GM18517 (cell line): Measurements from ENCODE around the gene ITGBL1.
A peak's percentile ranks its signal among the peaks of the same experiment; 100 is the strongest.

ENCODE experiments used
- ATAC-seq: cut with Tn5 transposase; IDR thresholded peaks from one replicate; pipeline ENCODE4 v1.9.1; 2021; ENCODE audit warnings: mild to moderate bottlenecking, moderate library complexity; ENCODE audit not compliant: unreplicated experiment

Gene ITGBL1, protein sequence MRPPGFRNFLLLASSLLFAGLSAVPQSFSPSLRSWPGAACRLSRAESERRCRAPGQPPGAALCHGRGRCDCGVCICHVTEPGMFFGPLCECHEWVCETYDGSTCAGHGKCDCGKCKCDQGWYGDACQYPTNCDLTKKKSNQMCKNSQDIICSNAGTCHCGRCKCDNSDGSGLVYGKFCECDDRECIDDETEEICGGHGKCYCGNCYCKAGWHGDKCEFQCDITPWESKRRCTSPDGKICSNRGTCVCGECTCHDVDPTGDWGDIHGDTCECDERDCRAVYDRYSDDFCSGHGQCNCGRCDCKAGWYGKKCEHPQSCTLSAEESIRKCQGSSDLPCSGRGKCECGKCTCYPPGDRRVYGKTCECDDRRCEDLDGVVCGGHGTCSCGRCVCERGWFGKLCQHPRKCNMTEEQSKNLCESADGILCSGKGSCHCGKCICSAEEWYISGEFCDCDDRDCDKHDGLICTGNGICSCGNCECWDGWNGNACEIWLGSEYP

DNA sequence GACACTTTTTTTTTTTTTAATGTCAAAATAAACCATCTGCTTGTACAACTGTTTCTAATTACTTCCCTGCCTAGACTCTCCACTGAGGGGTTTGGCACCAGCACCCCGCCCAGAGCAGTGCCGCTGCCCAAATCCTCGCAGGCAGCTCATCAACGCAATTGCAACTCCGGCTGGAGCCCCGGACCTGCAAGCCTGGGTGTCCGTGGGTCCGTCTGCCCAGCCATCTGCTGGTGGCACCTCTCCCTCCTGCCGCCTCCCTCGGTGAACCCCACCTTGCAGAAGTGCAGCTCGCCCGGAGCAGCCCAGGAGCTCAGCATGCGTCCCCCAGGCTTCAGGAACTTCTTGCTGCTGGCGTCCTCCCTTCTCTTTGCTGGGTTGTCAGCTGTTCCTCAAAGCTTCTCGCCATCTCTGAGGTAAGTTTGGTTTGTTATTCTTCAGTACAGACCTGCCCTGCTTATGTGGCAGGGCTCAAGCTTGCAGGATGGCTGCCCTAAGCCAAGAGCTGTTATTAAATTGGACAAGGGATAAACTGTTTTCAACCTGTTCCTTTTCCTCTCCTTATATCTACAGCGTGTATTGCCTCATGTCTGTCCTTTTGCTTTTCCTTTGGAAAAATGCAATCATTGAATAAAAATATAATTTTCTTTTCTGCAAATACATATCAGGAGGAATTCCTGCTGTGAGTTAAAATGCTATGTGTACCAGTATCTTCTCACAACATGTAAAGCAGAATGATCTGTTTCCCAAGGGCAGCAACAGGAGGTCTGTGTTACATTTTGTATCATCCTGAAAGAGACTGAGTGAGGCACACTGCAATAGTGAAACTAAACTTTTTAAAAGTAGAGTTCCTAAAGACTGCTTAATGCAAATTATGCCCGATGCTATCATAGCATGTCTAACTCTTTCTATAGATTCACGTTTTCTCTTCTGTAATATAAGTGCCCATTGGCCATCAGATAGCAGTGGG is at the start of gene ITGBL1:
TSS of gene ITGBL1 (plus strand) at position 157 of the 967 bp plus-strand sequence. CDS start at position 316, 159 bp downstream.
- ATAC-seq, result peak; percentile 92

DNA sequence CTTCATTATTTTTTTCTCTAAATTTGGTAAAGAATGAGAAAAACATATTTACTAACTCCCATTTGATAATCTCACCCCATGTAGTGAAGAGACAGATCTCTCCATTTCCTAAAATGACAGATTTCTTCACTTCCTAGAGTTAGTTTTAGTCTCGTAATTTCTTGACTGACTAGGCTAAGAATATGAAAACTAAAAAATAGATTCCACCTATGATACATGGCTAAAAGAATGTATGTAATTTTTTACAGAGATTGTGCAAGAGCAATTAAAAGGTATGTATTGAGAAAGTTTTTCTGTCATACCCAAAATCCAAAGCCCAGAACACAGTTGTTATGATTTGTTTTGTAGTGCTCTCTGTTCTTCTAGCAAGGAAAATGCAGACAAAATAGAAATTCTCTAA is 45.7 kb upstream of the ITGBL1 start:
- no peak for ATAC-seq

DNA sequence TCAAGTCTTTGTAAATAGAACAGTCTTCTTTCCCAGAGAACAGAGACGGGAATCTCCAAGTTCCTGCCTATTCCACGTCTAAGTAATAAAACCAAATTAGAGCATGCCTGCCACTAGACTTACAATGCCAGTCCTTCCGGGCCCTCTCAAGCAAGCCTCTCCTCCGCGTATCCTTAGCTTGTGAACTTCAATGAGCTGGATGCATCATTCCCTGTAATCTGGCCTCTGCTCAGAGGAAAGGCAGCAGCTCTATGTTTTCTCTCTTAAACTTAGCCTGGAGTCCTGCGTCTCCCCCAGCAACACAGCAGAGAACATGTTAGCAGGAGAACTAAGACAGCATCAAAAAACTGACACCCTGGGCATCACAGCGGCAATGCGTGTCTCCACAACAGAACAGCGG is 44.3 kb upstream of the ITGBL1 start:
- no peak for ATAC-seq

DNA sequence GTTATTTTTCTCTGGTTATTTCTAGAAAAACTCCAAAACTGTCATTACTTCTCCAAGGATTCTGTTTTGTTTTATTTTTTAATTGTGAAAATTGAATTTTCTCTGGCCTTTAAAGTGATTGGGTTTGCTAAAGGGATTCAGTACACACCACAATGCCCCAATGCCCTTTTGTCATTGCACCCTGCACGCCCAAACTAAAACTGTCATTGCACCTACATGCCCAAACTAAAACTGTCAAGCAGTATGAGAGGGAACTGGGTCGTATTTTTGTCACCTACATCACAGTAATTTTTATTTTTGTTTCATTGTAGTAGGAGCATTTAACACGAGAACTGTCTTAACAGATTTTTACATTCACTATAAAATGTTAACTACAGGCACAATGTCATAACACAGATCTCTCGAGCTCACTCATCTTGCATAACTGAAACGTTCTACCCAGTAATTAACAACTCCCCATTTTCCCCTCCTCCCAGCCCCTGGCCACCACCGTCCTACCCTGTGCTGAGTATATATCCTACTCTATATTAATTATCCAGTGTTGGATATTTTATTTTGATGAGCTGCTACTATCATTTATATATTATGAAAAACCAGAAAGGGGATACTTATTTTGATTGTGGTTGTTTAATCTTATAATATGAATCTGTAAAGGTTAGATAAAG is 43.4 kb upstream of the ITGBL1 start:
- no peak for ATAC-seq

DNA sequence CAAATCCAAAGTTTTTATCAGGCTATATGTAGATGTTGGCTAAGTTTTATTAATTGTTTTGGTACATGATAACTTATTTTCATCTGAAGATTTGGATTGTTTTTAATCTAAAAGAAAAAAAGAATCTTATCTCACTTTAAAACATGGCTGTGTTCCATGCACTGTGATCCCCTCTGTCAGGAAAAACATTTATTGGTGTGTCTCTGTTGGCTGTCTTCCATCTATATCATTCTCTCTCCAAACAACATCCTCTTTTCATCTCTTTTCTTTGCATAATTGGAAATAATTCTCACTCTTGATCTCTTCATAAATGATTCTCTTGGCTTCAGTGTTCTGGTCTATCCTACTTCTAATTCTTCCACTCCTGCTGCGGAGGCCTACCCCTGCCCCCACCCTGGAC is 40.4 kb upstream of the ITGBL1 start:
- ATAC-seq, result no peak

DNA sequence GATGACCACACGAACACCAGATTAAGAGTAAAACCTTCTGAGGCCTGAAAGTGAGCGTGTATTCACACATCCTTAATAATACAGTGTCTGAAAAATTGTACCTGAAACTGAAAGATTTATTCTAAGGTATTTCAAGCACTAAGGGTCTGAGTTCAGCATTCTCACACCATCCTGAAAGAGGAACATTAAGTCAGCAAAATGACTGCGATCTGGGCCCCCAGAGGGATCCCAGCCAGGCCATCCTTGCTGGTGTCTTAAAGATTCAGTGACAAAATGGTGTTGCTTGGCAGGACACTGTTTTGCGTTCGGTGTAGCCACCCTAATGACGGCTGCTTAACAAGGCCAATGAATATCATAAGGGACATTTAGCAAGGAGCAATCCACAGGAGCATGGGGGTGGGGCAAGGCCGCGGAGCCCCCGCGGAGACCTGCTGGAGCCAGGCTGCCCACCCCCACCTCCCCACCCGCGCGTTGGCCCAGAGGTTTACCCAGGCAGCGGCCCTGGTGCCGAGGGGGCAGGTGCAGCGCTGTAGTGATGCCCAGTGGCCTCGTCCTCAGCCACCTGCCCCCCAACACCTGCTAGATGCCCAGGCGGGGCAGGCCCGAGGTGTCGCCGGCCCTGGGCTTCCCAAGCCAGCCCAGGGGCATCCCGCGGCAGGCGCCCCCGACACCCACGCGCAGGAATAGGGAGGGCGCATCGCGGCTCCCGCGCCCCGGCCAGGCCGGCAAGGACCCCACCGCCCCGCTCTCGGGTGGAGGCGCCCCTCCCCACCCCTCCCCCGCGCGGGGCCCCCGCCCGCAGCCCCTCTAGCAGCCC is 36.9 kb upstream of the ITGBL1 start:
- no peak for ATAC-seq

DNA sequence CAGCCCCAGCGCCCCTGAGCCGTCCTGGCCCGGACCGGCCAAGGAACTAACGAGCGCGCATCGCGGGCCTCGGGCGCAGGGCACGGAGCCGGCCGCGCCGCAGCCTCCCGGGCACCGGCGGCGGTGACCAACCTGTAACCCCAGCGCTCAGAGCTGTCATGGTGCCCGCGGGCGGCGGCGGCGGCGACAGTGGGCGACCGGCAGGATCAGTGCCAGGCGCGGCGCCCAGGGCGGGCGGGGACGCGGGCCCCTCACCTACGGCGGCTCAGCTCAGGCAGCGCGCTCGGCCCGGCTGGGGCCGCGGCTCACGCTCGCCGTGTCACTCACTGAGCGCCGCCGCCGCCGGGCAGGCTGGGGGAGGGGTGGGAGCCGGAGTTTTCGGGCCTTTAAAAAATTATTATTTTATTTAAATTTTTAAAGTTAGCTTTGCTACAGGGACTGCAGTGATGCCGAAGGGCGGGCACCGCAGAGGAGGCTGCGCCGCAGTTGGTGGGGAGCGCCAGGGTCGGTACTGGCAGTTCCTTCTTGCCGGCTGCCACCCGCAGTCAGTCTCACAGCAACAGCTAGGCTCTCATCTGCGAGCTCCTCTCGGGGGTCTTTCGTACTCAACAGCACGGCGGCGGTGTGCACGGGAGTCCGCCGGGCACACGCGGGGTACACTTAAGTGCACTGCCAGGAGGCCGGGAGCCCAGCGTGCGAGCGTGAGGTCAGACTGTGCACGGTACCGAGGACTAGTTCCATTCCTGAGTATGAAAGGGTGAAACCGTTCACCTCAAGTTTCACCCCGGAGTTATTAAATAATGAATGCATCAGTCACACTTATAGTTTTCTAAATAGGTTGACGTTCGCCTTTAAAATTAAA is 36.1 kb upstream of the ITGBL1 start, which contains the start of gene NALCN:
TSS of gene NALCN (minus strand) at position 328 of the 862 bp plus-strand sequence. CDS start 17,382 bp downstream, outside the sequence.
- ATAC-seq, result no peak

DNA sequence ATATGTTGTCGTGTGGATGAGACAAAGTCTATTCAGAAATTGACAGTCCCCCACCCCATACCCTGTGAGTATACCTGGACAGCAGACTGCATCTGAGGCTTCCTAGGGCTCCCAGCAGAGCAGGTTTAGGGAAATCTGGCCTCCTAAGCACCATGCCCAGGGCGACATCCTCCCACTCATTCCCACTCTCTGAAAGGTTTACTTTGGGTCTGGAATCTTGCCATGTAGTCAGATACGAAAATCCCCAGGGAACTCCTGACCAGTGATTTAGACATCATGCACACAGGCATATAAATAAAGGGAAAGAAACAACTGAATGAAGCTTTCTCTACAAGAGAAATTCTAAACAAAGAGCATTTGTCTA is 35.5 kb upstream of the ITGBL1 start:
- no peak for ATAC-seq

DNA sequence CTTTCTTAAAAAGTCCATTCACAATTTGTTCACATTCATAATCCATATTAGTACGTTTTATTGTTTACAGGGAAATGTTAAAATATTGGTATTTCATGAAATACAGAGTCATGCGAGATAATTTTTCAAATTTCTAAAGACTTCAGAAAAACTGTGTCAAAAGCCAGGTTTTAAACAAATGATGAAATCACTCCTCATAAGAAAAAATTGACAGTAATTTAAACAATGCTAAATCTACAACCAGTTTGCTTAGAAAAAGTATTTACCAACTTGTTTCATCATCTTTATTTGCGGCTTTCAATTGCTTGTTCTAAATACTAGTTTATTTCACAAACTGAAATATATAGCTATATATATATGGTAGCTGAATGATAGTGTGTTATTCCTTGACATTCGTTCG is 35.0 kb upstream of the ITGBL1 start:
- no peak for ATAC-seq

DNA sequence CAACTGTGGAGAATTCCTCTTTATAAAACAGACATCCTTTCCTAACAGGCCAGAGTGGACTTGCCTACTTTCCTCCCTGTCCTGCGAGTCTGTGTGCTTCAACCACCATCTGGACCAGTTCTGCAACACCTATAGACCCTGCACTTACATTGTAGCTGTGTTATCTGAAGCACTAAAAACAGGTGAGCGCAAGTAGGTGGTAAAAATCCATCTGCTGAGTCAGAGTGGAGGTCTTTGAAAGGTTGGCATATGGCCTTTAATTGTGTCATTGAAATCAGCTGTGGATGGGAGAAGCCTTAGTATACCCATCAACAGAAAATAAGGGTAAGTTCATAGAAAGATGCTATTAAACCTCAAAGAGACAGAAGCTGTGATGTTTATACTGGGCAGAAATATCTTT is 28.6 kb upstream of the ITGBL1 start:
- ATAC-seq, result no peak

DNA sequence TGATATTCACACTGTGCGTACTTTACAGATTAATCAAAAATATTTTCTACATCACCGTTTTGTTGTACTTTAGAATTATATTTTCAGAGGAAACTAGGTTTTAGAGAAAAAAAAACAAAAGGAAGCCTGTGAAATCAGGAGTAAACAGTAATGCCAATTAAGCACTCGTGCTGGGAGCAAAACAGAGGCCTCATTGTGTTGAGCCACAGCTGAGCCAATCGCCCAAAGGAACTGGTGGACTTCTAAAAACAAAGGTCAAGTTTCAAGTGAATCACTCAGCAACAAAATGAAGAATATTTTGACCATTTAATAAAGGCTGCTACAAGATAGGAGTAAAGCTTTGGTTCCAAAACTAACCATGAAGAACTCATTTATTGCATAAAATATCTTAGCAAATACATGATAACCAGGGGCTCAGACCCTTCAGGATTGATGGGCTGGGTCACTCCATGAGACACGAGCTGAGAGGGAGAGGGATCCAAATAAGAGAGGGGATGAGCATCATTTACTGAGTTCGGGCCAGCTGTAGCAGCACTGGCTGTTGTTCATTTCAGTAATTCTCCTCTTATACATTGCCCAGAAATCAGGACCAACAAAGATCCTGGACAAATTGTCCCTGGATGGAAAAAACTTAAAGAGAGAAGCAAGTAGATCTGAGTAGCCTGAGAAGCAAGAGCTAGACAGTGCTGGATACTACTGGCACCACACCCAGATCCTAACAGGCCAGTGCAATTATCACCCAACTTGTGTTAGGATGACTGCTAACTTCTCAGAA is 27.9 kb upstream of the ITGBL1 start:
- no peak for ATAC-seq

DNA sequence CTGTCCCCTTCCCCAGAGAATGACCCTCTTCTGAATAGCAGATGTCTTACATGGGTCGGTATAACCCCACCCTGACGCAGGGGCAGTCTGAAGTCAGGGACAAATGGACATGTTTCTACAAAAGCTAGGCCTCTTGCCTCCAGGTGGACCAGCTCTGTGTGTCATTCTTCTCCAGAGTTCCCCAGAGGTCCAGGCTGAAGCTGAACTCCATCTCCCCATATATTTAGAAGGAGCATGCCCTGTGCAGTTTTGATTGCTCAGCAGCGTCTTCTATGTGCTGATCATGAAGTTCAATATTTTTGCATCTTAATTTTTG is 27.4 kb upstream of the ITGBL1 start:
- no peak for ATAC-seq

DNA sequence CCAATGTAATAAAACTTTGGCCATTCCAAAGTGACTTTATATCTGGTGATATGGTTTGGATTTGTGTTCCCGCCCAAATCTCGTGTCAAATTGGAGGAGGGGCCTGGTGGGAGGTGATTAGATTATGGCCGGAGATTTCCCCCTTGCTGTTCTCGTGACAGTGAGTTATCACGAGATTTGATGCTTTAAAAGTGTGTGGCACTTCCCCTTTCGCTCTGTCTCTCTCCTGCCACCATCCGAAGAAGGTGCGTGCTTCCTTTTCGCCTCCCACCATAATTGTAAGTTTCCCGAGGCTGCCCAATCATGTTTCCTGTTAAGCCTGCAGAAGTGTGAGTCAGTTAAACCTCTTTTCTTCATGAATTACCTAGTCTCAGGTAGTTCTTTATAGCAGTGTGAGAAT is 26.9 kb upstream of the ITGBL1 start:
- no peak for ATAC-seq

DNA sequence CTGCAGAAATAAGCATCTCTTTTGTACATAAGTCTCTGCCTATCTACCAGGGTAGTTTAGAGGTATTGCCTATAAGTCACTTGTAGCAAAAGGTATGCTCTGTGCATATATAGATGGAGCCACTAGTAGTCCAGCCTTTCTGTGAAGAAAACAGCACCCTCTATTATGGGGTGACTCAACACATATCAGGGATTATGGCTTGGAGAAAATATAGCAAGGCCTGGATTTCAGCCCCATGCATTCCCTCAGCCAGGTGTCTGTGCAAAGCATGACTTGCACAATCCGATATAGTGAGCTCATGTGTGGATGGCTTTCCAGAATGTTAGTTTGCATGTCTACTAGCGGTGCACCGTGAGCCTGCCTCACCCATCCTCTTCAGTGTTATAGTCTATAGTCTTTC is 22.7 kb upstream of the ITGBL1 start:
- ATAC-seq, result no peak

DNA sequence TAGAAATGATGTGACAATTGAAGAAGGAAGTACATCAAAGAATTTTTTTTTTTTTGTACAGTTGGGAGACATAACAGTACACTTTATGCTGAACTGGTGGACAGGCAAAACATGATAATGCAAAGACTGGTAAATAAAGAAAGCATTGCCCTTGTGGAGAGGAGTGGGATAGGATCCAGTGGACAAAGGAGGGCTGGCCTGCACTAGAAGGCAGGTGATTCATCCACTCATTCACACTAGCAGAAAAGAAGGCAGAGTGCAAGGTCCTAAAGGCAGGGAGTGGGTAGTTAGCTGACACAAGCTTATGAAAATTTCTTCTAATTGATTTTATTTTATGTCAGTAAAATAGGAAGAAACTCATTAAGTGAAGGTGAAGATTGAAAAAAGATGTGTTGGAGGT is 18.6 kb upstream of the ITGBL1 start:
- ATAC-seq, result no peak

DNA sequence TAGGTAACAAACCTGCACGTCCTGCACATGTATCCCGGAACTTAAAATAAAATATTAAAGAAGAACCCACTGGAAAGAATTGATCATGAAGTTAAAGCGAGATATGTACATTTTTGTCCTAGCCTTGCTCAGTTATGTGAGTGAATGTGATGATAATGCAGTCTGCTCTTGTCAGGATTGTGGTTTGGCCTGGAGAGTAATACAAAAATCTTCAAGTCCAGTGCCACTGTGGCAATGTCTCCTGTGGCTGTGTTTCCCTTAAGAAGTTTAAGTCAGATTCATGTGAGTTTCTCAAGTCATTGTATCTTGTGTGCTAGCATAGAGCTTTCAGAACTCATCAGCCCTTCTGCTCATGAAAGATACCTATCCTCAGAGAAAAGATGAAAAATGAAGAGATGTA is 18.0 kb upstream of the ITGBL1 start:
- no peak for ATAC-seq

DNA sequence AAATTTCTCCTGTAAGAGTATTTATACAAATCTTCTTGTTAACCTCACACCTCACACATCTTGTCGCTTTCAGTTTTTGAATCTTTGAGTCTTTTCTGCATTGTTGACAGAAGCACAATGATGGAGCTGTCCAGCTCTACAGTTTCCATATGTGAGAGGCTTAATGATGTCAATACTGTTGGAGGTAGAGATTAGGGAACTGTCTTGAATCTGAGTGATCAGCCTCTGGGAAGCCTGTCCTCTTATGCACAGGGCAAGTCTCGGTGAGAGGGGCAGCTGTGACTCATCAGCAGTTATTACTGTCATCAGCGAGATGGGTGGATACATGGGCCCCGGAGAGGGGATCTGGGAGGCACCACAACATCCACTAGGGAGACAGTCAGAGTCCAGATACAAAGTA is 4.6 kb upstream of the ITGBL1 start:
- no peak for ATAC-seq

DNA sequence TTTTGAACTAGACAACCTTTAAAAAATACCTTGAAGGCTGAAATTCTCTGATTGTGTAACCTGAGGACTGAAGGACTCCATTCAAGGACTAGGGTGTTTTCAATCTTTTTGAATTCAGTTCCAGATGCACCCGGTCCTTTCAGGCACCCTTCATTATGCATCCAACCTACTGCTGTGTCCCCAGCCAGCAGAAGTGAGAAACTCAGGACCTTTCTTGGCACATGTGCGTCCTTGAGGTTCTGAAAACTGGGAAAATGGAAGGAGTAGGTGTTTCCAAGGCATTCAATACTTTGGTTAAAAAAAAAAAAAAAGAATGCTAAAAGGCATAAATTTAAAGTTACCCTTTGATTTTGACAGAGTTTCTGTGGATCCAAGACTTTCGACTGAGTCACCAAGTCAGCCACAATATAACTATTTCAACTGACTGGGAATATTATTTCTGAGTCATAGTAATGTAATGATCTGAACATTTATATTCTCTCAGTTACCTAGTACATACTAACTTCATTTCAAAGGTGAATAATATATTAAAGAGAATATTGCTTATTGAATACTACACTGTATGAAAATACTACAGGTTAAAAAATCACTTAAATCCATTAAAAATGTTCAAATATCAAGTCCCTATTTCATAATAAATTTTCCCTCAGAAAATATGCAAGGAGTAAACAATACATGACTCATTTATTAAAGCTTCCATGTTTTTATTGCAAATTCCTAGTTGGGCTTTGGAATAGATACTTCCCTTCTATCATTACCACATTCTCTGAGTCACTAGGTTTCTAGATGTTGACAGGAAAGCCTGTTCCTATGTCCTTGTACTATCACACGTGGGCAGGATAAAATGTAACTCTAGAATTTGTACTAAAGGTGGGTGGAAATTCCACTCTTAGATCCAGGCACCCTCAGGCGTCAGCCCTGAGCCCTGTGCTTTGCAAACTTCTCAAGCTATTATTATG is 2.4 kb upstream of the ITGBL1 start:
- no peak for ATAC-seq
